ENCODE measurements around the gene JUP.

The JUP gene

DNA sequence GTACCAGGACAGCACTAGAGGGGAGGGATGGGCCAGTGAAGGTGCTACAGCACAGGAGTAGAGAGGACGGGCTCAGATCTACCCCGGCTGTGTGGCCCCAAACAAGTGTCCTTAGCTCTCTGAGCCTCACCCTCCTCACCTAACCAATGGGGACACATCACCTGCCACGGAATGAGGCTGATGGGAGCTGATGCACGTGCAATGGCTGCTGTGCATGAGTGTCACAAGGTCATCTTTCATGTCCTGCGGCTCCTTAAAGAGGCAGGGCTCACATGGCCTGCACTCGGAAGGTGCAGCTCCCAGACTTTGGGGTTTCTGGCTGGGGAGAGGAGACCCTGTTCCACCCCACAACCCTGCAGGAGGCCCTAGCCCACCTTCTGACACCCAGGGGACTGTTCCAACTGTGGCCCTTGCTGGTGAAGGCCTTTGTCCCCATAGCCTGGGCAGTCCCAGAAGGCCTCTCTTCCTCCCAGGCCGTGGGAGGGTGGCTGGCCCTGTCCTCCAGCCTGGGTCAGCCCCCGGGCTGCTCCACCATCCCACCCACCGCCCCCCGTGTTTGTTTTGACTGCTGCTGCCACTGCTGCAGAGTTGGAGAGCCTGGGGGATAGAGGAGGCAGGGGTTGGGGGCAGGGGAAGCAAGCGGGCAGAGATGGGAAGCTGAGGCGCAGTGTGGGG lies 62.6 kb downstream of the JUP start:
- no peak for DNase-seq (ENCODE audit: low read depth)
- TF ChIP-seq, protein P1, sequence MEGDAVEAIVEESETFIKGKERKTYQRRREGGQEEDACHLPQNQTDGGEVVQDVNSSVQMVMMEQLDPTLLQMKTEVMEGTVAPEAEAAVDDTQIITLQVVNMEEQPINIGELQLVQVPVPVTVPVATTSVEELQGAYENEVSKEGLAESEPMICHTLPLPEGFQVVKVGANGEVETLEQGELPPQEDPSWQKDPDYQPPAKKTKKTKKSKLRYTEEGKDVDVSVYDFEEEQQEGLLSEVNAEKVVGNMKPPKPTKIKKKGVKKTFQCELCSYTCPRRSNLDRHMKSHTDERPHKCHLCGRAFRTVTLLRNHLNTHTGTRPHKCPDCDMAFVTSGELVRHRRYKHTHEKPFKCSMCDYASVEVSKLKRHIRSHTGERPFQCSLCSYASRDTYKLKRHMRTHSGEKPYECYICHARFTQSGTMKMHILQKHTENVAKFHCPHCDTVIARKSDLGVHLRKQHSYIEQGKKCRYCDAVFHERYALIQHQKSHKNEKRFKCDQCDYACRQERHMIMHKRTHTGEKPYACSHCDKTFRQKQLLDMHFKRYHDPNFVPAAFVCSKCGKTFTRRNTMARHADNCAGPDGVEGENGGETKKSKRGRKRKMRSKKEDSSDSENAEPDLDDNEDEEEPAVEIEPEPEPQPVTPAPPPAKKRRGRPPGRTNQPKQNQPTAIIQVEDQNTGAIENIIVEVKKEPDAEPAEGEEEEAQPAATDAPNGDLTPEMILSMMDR (IDR thresholded peaks at IDR 0.05; ENCODE audit: control insufficient read depth, extremely low read depth, insufficient read depth) = no peak
- H3K4me3 ChIP-seq (ENCODE audit: low read depth, low read length) = no peak overlapping the region

GRCh38 chr17:41722231-41722630 lies 64.3 kb downstream of the JUP start:
- H3K4me3 ChIP-seq (ENCODE audit: low read depth, low read length) = no peak overlapping the region
- no peak for DNase-seq (ENCODE audit: low read depth)
- TF ChIP-seq, protein P1 (IDR thresholded peaks at IDR 0.05; ENCODE audit: control insufficient read depth, extremely low read depth, insufficient read depth) = no peak

- no peak for DNase-seq (ENCODE audit: low read depth)
- TF ChIP-seq, protein P1 (IDR thresholded peaks at IDR 0.05; ENCODE audit: control insufficient read depth, extremely low read depth, insufficient read depth) = no peak
- H3K4me3 ChIP-seq (ENCODE audit: low read depth, low read length) = no peak overlapping the region; the same call in 1 of the 2 replicates
These were observed 68.2 kb downstream of the JUP start for GRCh38 chr17:41718287-41718645.

DNA sequence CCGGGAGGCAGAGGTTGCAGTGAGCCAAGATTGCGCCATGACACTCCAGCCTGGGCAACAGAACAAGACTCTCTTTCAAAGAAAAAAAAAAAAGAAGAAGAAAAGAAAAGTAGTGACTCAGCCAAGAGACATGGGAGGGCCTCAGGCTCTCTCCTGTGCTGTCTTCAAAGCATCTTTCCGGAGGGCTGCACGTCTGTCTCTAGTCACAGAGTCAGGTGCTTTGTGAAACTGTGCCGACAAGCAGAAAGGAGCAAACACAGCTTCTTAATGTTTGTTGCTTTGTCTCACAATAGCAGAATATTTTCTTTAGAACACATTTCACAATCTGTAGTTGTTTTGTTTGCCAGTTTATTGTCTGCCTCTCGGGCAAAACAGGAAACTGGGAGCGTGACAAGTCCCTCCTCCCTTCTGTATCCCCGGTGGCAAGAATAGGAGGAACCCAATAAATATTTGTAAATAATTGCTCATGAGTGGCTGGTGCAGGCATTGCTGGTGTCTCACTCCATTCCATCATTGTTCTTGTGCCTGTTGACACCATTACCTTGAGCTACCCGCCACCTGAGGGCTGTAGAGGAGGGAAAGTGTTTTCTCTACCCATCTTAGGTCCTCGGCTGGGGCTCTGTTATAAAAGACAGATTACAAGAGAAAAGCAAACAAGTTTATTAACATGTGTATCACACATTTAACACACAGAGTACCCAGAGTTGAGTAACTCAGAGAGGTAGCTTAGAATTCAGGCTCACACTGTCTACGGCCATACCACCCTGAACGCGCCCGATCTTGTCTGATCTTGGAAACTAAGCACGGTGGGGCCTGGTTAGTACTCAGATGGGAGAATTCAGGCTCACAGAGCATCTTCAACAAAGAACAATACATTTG lies 68.9 kb downstream of the JUP start:
- peak overlapping the region; percentile 16 for H3K4me3 ChIP-seq (ENCODE audit: low read depth, low read length)
- TF ChIP-seq, protein P1 (IDR thresholded peaks at IDR 0.05; ENCODE audit: control insufficient read depth, extremely low read depth, insufficient read depth) = no peak
- DNase-seq (ENCODE audit: low read depth) = peak; percentile 63

DNA sequence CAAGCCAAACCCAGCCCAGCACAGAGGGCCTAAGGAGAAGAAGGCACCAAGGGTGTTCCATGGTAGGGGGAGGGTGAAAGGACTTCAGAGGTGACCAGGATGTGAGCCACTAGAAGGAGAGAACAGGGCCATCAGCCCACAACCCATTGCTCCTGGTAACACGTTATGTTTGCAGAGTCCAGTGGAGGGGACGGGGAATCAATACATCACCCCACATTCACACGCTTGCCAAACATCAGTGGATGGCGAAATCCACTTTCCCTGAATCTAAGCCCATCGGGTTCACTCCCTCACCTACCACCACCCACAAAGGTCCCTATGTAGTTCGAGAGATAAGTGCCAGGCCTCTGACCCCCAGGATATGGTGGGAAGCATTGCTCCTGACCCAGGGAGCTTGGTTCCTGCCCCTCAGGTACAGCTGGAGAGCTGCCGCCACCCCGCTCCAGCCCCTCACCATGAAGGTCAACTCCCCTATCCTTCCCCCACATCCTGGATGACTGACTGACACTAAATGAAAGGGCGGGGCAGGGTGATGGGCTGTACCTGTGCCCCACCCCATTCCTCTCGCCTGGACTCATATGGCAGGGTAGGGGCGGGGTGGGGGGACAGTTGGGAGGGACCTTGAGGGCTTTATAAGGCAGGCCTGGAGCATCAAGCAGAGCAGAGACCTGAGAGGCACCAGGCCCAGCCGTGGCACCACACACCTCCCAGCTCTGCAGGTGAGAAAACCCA lies 74.7 kb downstream of the JUP start, which contains the start of gene GAST:
Gene GAST (plus strand): TSS at position 663 of the 732 bp plus-strand sequence. CDS start 3,106 bp downstream, outside the sequence.
- DNase-seq (ENCODE audit: low read depth) = no peak
- TF ChIP-seq, protein P1 (IDR thresholded peaks at IDR 0.05; ENCODE audit: control insufficient read depth, extremely low read depth, insufficient read depth) = no peak
- H3K4me3 ChIP-seq (ENCODE audit: low read depth, low read length) = no peak within 1 kb of the TSS

DNA sequence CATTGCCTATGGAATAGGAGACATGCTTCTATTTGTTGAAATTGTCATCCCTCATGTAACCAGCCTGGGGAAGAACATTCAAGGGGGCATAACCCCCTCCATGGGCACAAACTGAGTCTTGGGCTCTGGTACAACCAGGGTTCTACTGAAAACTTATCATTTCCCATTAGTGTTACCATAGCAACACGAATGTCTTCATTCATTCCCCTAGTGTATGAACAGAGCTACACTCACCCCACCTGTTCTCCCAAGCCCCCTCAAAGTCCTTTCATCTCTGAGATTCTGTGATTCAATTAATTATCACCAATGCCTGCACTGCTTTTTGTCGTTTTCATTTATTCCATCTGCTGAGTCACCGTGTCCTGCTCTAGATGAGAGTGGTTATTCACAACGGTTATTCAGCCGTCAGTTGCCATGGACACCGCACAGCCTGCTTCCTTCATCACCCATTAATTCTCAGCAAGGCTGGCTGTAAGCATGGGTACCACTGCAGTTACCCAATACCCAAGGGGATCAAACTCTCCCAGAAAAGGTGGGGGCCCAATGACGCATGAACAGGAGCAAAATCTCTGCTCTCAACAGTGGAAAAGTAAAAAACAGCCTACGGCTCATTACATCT lies 75.9 kb downstream of the JUP start:
- H3K4me3 ChIP-seq (ENCODE audit: low read depth, low read length) = no peak overlapping the region
- TF ChIP-seq, protein P1 (IDR thresholded peaks at IDR 0.05; ENCODE audit: control insufficient read depth, extremely low read depth, insufficient read depth) = no peak
- no peak for DNase-seq (ENCODE audit: low read depth)

Data from LNCaP clone FGC (cell line).